ENCODE results near the gene TOX3.

TOX3 gene

DNA sequence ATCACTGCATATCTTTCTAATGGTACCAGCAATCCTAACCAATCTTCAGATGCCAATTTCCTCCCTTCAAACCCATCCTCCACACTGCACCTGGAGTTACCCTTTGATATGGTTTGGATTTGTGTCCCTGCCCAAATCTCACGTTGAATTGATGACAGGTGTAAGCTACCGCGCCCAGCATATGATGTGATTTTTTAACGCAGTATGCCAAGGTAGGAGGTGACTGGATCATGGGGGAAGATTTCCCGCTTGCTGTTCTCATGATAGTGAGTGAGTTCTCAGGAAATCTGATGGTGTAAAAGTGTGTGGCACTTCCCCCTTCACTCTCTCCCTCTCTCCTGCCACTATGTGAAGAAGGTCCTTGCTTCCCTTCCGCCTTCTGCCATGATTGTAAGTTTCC is 57.0 kb downstream of the TOX3 start:
- DNase-seq: no peak

GRCh38 chr16:52488837-52489289 is 58.1 kb downstream of the TOX3 start:
- no peak for DNase-seq

GRCh38 chr16:52487849-52488457 is 59.0 kb downstream of the TOX3 start:
- no peak for DNase-seq

DNA sequence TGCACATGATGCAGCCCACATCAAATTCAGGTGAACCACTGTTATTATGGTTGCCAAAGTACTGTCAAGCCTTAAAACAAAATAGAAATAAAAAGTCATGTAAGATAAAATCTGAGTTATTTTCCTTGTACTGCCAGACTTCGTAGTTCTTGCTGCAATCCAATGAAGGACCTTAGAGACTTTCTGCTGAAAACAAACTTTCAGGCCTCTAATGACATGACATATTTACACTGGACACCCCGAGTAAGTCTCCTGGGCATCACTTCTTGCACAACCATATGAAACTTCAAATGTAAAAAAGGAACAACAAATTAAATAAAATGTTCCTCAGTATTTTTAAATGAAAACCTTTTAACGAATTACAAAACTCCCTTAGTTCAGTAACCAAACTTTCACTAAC is 66.7 kb downstream of the TOX3 start:
- DNase-seq: no peak

- DNase-seq: no peak
Observed at GRCh38 chr16:52476111-52476510, 70.8 kb downstream of the TOX3 start.

GRCh38 chr16:52474679-52475078 is 72.3 kb downstream of the TOX3 start:
- no peak for DNase-seq

DNA sequence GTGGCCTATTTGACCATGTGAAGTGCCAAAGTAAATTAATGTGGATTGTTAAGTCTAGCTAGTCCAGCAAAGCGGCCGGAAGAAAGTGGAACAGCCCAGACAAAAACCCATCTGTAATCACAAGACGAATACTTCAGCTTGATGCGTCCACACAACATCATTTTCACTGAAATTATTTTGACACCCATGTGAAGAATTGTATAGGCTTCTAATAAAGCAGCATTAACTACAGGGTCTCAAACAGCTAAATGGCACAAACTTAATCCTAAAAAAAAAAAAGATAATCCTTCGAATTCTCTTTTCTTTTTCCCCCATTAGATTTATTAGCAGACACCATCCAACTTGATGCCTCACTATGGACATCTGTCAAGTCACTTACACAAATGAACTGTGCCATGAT is 73.8 kb downstream of the TOX3 start:
- no peak for DNase-seq

DNA sequence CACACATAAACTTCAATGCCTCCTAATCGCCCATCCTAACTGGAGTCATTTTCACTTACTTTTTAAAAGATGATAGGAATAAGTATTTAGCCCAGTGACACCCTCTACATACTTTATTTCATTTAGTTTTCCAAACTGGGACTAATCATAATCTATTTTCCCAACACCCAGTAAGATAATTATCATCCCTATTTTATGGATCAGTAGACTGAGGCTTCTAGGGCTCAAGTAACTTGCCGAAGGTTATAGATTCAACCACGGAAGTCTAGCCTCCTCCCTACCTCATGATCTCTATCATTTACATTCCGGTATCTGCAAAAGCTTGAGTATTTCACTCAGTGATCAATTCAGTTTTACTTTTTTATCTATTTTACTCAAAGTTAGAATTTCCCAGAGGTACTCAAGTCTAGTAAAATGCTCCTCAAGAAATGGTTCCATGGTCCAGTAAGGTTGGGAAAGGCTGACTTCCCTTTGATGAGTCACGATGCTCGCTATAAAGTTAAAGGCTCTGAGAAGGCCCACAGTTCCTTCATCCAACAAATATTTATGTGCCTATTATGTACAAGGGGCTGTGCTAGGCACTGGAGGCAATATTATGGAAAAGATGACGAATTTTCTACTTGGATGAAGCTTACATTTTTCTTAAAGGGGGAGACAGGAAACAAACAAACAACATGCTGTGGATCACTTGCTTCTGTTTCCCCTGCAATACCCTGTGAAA is 75.1 kb downstream of the TOX3 start:
- DNase-seq: no peak

DNA sequence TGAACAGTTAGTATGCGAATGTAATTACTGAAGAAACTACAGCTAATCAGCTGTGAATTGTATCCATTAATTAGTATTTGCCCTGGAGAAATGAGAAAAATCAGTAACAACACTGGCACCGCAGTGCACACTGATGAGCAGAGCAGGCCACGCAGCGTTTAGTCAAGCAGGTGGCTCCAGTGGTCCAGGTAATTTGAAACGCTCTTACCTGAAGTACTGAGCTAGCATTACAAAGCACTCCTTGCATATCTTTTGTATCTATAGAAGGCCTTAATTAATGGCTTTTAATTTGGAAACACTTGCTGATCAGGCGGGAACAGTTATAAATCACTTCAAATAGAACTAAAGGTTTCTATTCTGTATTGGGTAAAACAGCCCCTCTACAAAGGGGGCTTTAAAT is 76.4 kb downstream of the TOX3 start:
- peak; percentile 64 for DNase-seq

GRCh38 chr16:52469775-52470174 is 77.2 kb downstream of the TOX3 start:
- DNase-seq: no peak

GRCh38 chr16:52469091-52469490 is 77.9 kb downstream of the TOX3 start:
- no peak for DNase-seq

GRCh38 chr16:52467753-52468152 is 79.2 kb downstream of the TOX3 start:
- DNase-seq: no peak

- DNase-seq: peak; percentile 81
Observed at GRCh38 chr16:52466994-52467393, 79.9 kb downstream of the TOX3 start.

DNA sequence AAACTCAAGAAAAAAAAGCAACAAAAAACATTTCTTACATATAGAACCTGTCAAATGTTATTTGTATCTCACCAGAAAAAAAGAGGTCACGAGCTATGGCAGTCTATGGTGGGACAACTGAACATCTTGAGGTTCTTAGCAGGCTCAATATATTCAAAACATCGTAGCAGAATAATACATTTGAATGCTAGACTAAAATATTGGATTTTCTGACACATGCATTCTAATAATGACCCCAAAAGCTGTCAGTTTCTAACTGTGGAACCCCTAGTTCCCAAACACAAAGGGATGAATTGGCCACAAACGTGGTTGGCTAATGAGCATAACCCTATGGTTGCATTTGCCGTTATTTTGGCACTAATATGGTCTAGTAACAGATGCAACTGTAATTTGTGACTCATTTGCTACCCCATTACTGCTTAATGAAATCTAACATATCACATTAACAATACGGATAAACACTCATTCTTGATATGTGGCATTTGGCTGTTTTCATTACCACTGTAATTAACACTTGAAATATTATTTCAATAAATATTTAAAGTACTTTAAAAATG is 81.2 kb downstream of the TOX3 start:
- no peak for DNase-seq

DNA sequence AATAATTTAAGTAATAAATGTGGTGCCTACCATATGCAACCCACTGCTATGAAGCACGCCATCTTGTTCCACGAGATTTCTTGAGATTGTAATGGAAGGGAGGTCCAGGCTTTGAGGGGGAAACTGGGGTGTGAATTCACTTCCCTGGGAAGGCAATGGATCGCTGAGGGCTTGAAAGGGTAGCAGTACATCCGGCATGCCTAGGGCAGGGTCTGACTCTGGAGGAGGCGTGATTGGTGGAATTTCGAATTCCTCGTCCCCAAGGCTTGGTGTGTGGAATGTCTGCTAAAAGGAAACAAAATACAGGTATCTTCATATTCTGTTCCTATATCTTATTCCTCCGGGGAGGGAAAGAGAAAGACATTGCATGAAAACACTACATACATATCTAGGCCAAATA is 83.0 kb downstream of the TOX3 start:
- no peak for DNase-seq

- DNase-seq: no peak
Observed at GRCh38 chr16:52462816-52463215, 84.1 kb downstream of the TOX3 start.

DNA sequence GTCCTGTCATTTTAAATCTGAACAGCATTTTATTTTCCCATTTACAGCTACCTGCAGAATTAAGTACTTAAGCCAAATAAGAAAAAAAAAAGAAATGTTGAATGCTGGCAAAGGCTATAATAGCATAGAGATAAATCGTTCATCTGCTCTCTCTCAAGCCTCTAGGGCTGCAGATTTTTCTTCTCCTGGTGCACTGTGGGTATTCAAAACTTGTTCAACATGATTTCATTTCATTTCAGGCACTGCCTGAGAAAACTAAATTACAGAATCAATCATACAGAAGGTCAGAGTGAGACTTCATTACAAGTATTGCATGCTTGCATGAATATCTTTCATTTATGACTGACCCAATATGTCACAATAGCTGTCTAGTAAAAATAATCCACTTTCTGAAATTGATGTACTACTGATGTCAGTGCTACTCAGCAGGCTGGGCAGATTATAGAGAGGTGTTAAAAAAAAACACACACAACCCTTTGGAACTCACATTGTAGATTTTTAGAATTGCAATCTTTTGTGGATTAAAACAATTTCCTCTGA is 86.2 kb downstream of the TOX3 start:
- no peak for DNase-seq

DNA sequence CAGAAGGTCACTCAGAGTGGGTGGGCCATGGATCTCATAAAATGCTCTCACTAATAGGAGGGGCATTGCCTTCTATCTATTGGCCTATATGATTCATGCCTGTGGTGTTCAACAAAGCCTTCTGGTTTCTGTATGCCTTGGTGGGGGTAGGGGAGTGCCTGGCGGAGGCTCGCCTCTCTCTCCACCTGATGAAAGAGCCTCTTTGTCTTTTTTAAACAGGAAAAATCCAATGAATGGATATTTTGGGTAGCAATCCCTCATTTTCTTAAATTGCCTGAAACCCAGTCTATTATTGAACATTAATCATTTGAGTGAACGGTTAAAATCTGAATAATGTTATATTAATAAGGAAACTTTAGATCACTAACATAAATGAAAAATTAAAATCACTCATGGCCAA is 90.6 kb downstream of the TOX3 start:
- DNase-seq: no peak

- no peak for DNase-seq
Observed at GRCh38 chr16:52455549-52456277, 91.2 kb downstream of the TOX3 start.

- DNase-seq: no peak
Observed at GRCh38 chr16:52453644-52454043, 93.3 kb downstream of the TOX3 start.

- no peak for DNase-seq
Observed at GRCh38 chr16:52451971-52452421, 94.9 kb downstream of the TOX3 start.

GRCh38 chr16:52450916-52451315 is 96.0 kb downstream of the TOX3 start:
- no peak for DNase-seq

- DNase-seq: no peak
Observed at GRCh38 chr16:52450241-52450640, 96.7 kb downstream of the TOX3 start.
